22Rv1 (cell line): ENCODE measurements around the gene KLF6.

Experiments used
- H3K27ac ChIP-seq: fragments of 450-650 bp; 2 replicates; pipeline ENCODE4 v1.5.1; 2017
- ZFX ChIP-seq: fragments of 450-650 bp; IDR thresholded peaks from 2 replicates; pipeline ENCODE4 v1.6.1; 2017; ENCODE audit warnings: antibody characterized with exemption, borderline replicate concordance
- TF ChIP-seq, protein P1 (sequence below): fragments of 450-650 bp; IDR thresholded peaks from 2 replicates; pipeline ENCODE4 v1.5.1; 2017; ENCODE audit warnings: mild to moderate bottlenecking

KLF6 gene

GRCh38 chr10:3784510-3785250, at the start of gene KLF6:
Gene KLF6, minus strand, starts transcription at chr10:3785209. Its CDS starts 195 bp downstream, at chr10:3785014.
- TF ChIP-seq ZFX, result no peak
- TF ChIP-seq, protein P1, sequence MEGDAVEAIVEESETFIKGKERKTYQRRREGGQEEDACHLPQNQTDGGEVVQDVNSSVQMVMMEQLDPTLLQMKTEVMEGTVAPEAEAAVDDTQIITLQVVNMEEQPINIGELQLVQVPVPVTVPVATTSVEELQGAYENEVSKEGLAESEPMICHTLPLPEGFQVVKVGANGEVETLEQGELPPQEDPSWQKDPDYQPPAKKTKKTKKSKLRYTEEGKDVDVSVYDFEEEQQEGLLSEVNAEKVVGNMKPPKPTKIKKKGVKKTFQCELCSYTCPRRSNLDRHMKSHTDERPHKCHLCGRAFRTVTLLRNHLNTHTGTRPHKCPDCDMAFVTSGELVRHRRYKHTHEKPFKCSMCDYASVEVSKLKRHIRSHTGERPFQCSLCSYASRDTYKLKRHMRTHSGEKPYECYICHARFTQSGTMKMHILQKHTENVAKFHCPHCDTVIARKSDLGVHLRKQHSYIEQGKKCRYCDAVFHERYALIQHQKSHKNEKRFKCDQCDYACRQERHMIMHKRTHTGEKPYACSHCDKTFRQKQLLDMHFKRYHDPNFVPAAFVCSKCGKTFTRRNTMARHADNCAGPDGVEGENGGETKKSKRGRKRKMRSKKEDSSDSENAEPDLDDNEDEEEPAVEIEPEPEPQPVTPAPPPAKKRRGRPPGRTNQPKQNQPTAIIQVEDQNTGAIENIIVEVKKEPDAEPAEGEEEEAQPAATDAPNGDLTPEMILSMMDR, result no peak
- H3K27ac ChIP-seq, result peak within 1 kb of the TSS; percentile 89

- TF ChIP-seq, protein P1, result no peak
- no peak for TF ChIP-seq ZFX
- H3K27ac ChIP-seq, result no peak overlapping the region
Observed at GRCh38 chr10:3834404-3834803, 49.4 kb upstream of the KLF6 start.

- no peak for TF ChIP-seq ZFX
- TF ChIP-seq, protein P1, result no peak
- no peak overlapping the region for H3K27ac ChIP-seq
Observed at GRCh38 chr10:3833046-3833445, 48.0 kb upstream of the KLF6 start.

GRCh38 chr10:3832022-3832786, 47.2 kb upstream of the KLF6 start:
- H3K27ac ChIP-seq, result no peak overlapping the region

GRCh38 chr10:3831608-3832007, 46.6 kb upstream of the KLF6 start:
- peak overlapping the region; percentile 59; the same call in 1 of the 2 replicates for H3K27ac ChIP-seq
- no peak for TF ChIP-seq ZFX
- TF ChIP-seq, protein P1, result no peak

More at GRCh38 chr10:3832022-3832786, 47.2 kb upstream of the KLF6 start:
- no peak for TF ChIP-seq ZFX
- TF ChIP-seq, protein P1, result no peak

DNA sequence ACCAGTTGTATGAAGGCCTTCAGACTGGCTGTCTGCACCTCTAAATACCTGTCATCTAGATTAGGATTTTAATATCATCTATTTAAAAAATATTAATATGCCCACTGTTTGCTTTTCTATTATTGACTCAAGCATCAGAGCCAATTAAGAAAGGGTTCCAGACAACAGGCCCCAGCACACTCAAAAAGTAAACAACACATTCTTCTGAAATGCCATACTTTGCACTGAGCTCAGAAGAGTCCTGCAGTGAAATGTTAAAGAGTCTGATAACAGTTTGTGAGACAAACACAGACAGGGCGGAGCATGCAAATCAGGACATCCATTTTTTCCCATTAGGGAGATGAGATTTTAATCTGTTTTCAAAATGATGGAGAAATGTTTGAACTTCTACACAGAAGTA, 45.9 kb upstream of the KLF6 start:
- H3K27ac ChIP-seq, result peak overlapping the region; percentile 59
- TF ChIP-seq, protein P1, result no peak
- no peak for TF ChIP-seq ZFX
